RWPE1 (cell line): ENCODE measurements around the gene MAP4K4.

Source experiments
- CTCF ChIA-PET: fragments of 350-600 bp; sonication (Branson Sonifier 250); formaldehyde crosslinking; extraction: SDS; loops from one replicate; lab custom pipeline; 2021; lab: Yijun Ruan, JAX
- POLR2A ChIA-PET: fragments of 400-600 bp; formaldehyde crosslinking; extraction: SDS; loops from one replicate; lab custom pipeline; 2020; ENCODE audit warnings: antibody characterized with exemption; ENCODE audit not compliant: low non-redundant PET; lab: Yijun Ruan, JAX
- DNase-seq: peaks from one replicate; pipeline ENCODE4 v3.0.0; 2012; ENCODE audit warnings: low spot score
- H3K27ac ChIP-seq: fragments of 450-650 bp; 2 replicates; pipeline ENCODE4 v1.5.1; 2017
- TF ChIP-seq, protein P1 (sequence below): fragments of 450-650 bp; conservative IDR thresholded peaks from 2 replicates; pipeline ENCODE4 v1.5.1; 2017; ENCODE audit warnings: low read depth, mild to moderate bottlenecking

Gene MAP4K4

GRCh38 chr2:101667823-101668222, 29.7 kb upstream of the MAP4K4 start:
- CTCF ChIA-PET = interaction anchor here (0.5 kb wide), 1 partner anchor 37 kb away, joined by 4 read pairs; no protein-coding TSS in a partner anchor
- POLR2A ChIA-PET = no interaction called here
- DNase-seq = no peak
- TF ChIP-seq, protein P1, sequence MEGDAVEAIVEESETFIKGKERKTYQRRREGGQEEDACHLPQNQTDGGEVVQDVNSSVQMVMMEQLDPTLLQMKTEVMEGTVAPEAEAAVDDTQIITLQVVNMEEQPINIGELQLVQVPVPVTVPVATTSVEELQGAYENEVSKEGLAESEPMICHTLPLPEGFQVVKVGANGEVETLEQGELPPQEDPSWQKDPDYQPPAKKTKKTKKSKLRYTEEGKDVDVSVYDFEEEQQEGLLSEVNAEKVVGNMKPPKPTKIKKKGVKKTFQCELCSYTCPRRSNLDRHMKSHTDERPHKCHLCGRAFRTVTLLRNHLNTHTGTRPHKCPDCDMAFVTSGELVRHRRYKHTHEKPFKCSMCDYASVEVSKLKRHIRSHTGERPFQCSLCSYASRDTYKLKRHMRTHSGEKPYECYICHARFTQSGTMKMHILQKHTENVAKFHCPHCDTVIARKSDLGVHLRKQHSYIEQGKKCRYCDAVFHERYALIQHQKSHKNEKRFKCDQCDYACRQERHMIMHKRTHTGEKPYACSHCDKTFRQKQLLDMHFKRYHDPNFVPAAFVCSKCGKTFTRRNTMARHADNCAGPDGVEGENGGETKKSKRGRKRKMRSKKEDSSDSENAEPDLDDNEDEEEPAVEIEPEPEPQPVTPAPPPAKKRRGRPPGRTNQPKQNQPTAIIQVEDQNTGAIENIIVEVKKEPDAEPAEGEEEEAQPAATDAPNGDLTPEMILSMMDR = no peak
- H3K27ac ChIP-seq = no peak overlapping the region

- ChIA-PET POLR2A (no interaction called here), CTCF (interaction anchor here (0.7 kb wide), 1 partner anchor 103 kb away, joined by 5 read pairs; no protein-coding TSS in a partner anchor)
- TF ChIP-seq, protein P1 = no peak
These were observed 25.5 kb upstream of the MAP4K4 start for GRCh38 chr2:101672047-101672446.

DNA sequence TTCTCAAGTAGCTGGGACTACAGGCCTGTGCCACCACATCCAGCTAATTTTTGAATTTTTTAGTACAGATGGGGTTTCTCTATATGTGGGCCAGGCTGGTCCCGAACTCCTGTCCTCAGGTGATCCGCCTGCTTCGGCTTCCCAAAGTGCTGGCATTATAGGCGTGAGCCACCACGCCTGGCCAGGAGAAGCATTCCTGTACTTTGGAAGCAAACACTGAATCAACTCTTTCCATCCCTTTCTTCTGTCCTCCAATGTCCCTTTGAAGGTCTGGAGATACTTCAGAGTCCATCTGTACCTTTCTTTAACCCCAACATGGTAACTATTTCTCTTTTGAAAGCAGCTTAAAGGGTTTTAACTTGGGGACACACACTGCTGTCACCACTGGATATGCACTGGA, 23.6 kb upstream of the MAP4K4 start:
- DNase-seq = no peak
- no peak overlapping the region for H3K27ac ChIP-seq
- ChIA-PET POLR2A (no interaction called here), CTCF (interaction anchor here (0.6 kb wide), 1 partner anchor 93 kb away, joined by 3 read pairs; no protein-coding TSS in a partner anchor)
- TF ChIP-seq, protein P1 = no peak

More at GRCh38 chr2:101672047-101672446, 25.5 kb upstream of the MAP4K4 start:
- no peak for DNase-seq
- H3K27ac ChIP-seq = no peak overlapping the region

DNA sequence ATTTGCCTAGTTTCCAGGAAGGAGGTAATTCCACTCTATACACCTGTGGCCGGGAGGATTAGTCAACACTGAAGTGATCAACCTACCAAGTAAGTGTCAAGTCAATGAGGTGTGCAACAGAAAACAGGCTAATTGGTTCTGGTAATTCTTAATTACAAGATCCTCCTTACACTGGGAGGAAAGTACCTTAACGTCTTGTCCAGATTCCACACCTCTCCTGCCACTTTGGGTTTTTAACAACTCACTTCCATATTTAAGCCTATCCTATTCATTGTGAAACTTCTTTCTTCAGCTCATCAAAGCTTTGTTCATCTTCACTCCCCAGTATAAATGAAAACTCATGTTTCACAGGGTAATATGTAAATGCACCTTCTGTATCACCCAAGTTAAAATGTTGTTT, 22.0 kb upstream of the MAP4K4 start:
- no peak overlapping the region for H3K27ac ChIP-seq
- ChIA-PET POLR2A (no interaction called here), CTCF (interaction anchor here (0.9 kb wide), 1 partner anchor 15 kb away, joined by 3 read pairs; no protein-coding TSS in a partner anchor)
- TF ChIP-seq, protein P1 = no peak
- DNase-seq = no peak

DNA sequence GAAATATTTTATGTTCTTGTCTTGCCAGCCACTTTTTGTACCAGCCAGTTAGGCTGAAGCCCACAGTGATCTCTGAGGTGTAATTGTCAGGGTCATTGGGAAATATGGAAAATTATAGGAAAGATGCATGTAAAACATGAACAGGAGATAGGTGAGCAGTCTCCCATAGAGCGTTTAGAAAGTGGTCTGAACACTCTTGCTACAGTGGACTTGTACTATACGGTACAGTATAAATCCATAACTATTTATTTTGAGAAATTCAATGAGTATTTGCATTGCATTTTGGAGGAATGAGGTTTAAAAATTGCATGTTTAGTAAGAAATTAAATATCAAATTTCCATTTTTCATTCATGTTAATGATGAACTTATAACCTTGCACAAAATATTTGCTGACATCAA, 20.8 kb upstream of the MAP4K4 start:
- H3K27ac ChIP-seq = no peak overlapping the region
- CTCF ChIA-PET = interaction anchor here (0.6 kb wide), 1 partner anchor 1064 kb away, joined by 3 read pairs; no protein-coding TSS in a partner anchor
- no peak for DNase-seq
- POLR2A ChIA-PET = no interaction called here
- TF ChIP-seq, protein P1 = no peak

- ChIA-PET CTCF (no interaction called here), POLR2A (no interaction called here)
- no peak overlapping the region for H3K27ac ChIP-seq
- no peak for DNase-seq
- TF ChIP-seq, protein P1 = no peak
These were observed 19.8 kb upstream of the MAP4K4 start for GRCh38 chr2:101677658-101678057.
